Neural crest cell (in vitro differentiated cells): ENCODE measurements around the gene IDH1. TPM values are rescaled to one million over a fixed set of nuclear protein-coding genes. Genes with fewer than 3 reads are reported as not detected.
"Not testable (repeated sequence)": the region's sequence is repeated elsewhere in the genome, so short reads cannot be mapped to it uniquely, and the experiment has no call there.

Experiments used
- DNase-seq: peaks from one replicate; pipeline ENCODE4 v3.0.0; 2021; ENCODE audit warnings: low read depth, mixed read lengths, low spot score
- H3K27ac Mint-ChIP-seq: one replicate; pipeline ENCODE4 v1.8.0; 2021; ENCODE audit warnings: mild to moderate bottlenecking, mixed read lengths; ENCODE audit not compliant: unreplicated experiment
- H3K27me3 Mint-ChIP-seq: 2 replicates; pipeline ENCODE4 v1.8.0; 2021; ENCODE audit warnings: low read depth, mild to moderate bottlenecking, mixed read lengths
- H3K36me3 Mint-ChIP-seq: 2 replicates; pipeline ENCODE4 v1.8.0; 2021; ENCODE audit warnings: low read depth, mild to moderate bottlenecking, mixed read lengths
- H3K4me1 Mint-ChIP-seq: 2 replicates; pipeline ENCODE4 v1.8.0; 2021; ENCODE audit warnings: mixed read lengths
- H3K4me3 Mint-ChIP-seq: one replicate; pipeline ENCODE4 v1.8.0; 2021; ENCODE audit warnings: mild to moderate bottlenecking, mixed read lengths
- H3K9me3 Mint-ChIP-seq: 2 replicates; pipeline ENCODE4 v1.8.0; 2021; ENCODE audit warnings: mixed read lengths
- CTCF ChIP-seq: fragments of 200-600 bp; sonication (generic); conservative IDR thresholded peaks from 2 replicates; pipeline ENCODE4 v1.5.0; 2021; ENCODE audit warnings: antibody characterized with exemption, mild to moderate bottlenecking
- total RNA-seq: library from RNA; stranded (reverse); gene quantifications from 2 replicates; pipeline ENCODE4 v1.2.1, GENCODE V29; 2021

The IDH1 gene
- total RNA-seq, 1 donor from 2014 or later = 280 TPM

GRCh38 chr2:208266936-208267335 lies 12.1 kb upstream of the IDH1 start:
- no peak for DNase-seq
- Mint-ChIP-seq H3K4me3 (peak overlapping the region; percentile 94), H3K27me3 (no peaks in the 10 kb centered on the region), H3K27ac (no peak overlapping the region), H3K4me1 (peaks cover 36% of the 10 kb centered on the region), H3K36me3 (peaks cover 4% of the 10 kb centered on the region), H3K9me3 (peaks cover 6% of the 10 kb centered on the region)
- no peak for TF ChIP-seq CTCF

- Mint-ChIP-seq H3K4me1 (peaks cover 36% of the 10 kb centered on the region), H3K27me3 (no peaks in the 10 kb centered on the region), H3K4me3 (peak overlapping the region; percentile 94), H3K27ac (peak overlapping the region; percentile 82), H3K36me3 (peaks cover 5% of the 10 kb centered on the region), H3K9me3 (peaks cover 7% of the 10 kb centered on the region)
- no peak for TF ChIP-seq CTCF
- no peak for DNase-seq
Observed at GRCh38 chr2:208266553-208266893, 11.7 kb upstream of the IDH1 start.

GRCh38 chr2:208265801-208266552 lies 11.1 kb upstream of the IDH1 start, which contains the start of gene PIKFYVE:
Gene PIKFYVE, plus strand, starts transcription at chr2:208266255. Its CDS starts 5,265 bp downstream, at chr2:208271520.
- H3K4me3 Mint-ChIP-seq = peak within 1 kb of the TSS; percentile 94
- peak within 1 kb of the TSS; percentile 93 for H3K27ac Mint-ChIP-seq
- TF ChIP-seq CTCF = no peak
- peaks cover 7% of the 10 kb centered on the region for H3K9me3 Mint-ChIP-seq
- H3K4me1 Mint-ChIP-seq = peaks cover 36% of the 10 kb centered on the region
- DNase-seq = peak; percentile 87
- H3K27me3 Mint-ChIP-seq = no peaks in the 10 kb centered on the region
- peaks cover 5% of the 10 kb centered on the region for H3K36me3 Mint-ChIP-seq

- Mint-ChIP-seq H3K4me1 (peaks cover 34% of the 10 kb centered on the region), H3K9me3 (peaks cover 7% of the 10 kb centered on the region), H3K27me3 (no peaks in the 10 kb centered on the region), H3K4me3 (peak overlapping the region; percentile 94), H3K27ac (peak overlapping the region; percentile 93), H3K36me3 (peaks cover 4% of the 10 kb centered on the region)
- DNase-seq = no peak
- TF ChIP-seq CTCF = no peak
Observed at GRCh38 chr2:208265371-208265800, 10.5 kb upstream of the IDH1 start.

GRCh38 chr2:208256849-208257813 lies 2.3 kb upstream of the IDH1 start:
- not testable (repeated sequence) for H3K27me3 Mint-ChIP-seq, H3K27ac Mint-ChIP-seq, H3K9me3 Mint-ChIP-seq, H3K36me3 Mint-ChIP-seq, DNase-seq
- Mint-ChIP-seq H3K4me3 (peak overlapping the region; percentile 74), H3K4me1 (peaks cover 39% of the 10 kb centered on the region)
